ENCODE results near the gene TINCR.

The TINCR gene

GRCh38 chr19:5526691-5527090, 41.1 kb downstream of the TINCR start:
- no peak overlapping the region for H3K27ac ChIP-seq
- no peak for TF ChIP-seq ZFX (IDR thresholded peaks at IDR 0.05; ENCODE audit: borderline replicate concordance)
- TF ChIP-seq CTCF (IDR thresholded peaks at IDR 0.05): no peak

GRCh38 chr19:5524081-5524480, 43.7 kb downstream of the TINCR start:
- TF ChIP-seq ZFX (IDR thresholded peaks at IDR 0.05; ENCODE audit: borderline replicate concordance) (no peak), CTCF (IDR thresholded peaks at IDR 0.05) (no peak)
- H3K27ac ChIP-seq: no peak overlapping the region

GRCh38 chr19:5522106-5522505, 45.6 kb downstream of the TINCR start:
- no peak for TF ChIP-seq ZFX (IDR thresholded peaks at IDR 0.05; ENCODE audit: borderline replicate concordance)
- no peak for TF ChIP-seq CTCF (IDR thresholded peaks at IDR 0.05)
- no peak overlapping the region for H3K27ac ChIP-seq

GRCh38 chr19:5520501-5520900, 47.3 kb downstream of the TINCR start:
- no peak for TF ChIP-seq ZFX (IDR thresholded peaks at IDR 0.05; ENCODE audit: borderline replicate concordance)
- no peak for TF ChIP-seq CTCF (IDR thresholded peaks at IDR 0.05)

GRCh38 chr19:5519076-5519475, 48.7 kb downstream of the TINCR start:
- TF ChIP-seq CTCF (IDR thresholded peaks at IDR 0.05): no peak
- no peak for TF ChIP-seq ZFX (IDR thresholded peaks at IDR 0.05; ENCODE audit: borderline replicate concordance)
- no peak overlapping the region for H3K27ac ChIP-seq

More at GRCh38 chr19:5520501-5520900, 47.3 kb downstream of the TINCR start:
- H3K27ac ChIP-seq: no peak overlapping the region

GRCh38 chr19:5515737-5516136, 52.0 kb downstream of the TINCR start:
- TF ChIP-seq CTCF (IDR thresholded peaks at IDR 0.05) (peak; percentile 49), ZFX (IDR thresholded peaks at IDR 0.05; ENCODE audit: borderline replicate concordance) (no peak)

GRCh38 chr19:5514001-5514400, 53.8 kb downstream of the TINCR start:
- no peak overlapping the region for H3K27ac ChIP-seq
- TF ChIP-seq ZFX (IDR thresholded peaks at IDR 0.05; ENCODE audit: borderline replicate concordance) (no peak), CTCF (IDR thresholded peaks at IDR 0.05) (no peak)

More at GRCh38 chr19:5515737-5516136, 52.0 kb downstream of the TINCR start:
- H3K27ac ChIP-seq: no peak overlapping the region
